NOMO-1 (cell line): ENCODE results near the gene SMPX.
A peak's percentile ranks its signal among the peaks of the same experiment; 100 is the strongest.

Experiments
- DNase-seq, 2 experiments: peaks; one replicate each; lab custom pipeline; 2025; ENCODE audit not compliant: unreplicated experiment in 2 of 2; lab: John Stamatoyannopoulos, UW

SMPX gene

GRCh38 chrX:21717802-21718201 lies 40.1 kb downstream of the SMPX start:
- no peak for DNase-seq

DNA sequence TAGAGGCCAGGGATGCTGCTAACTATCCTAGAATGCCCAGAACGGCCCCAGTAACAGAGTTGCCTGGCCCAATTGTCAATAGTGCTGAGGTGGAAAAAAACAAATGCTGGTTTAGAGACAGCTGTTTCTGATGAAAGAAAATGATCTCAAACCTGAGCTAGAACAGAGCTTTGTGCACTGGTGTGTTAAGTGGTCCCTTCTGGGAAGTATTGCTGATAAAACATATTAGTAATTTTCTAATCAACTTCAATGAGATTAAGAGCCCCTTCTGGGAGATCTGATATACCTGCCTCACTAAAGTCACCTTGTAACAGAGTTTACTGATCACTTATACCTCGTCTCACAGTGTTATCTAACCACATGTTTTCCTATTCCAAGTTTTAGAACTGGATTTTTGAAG lies 42.1 kb downstream of the SMPX start:
- DNase-seq = no peak

GRCh38 chrX:21715337-21715736 lies 42.6 kb downstream of the SMPX start:
- no peak for DNase-seq

DNA sequence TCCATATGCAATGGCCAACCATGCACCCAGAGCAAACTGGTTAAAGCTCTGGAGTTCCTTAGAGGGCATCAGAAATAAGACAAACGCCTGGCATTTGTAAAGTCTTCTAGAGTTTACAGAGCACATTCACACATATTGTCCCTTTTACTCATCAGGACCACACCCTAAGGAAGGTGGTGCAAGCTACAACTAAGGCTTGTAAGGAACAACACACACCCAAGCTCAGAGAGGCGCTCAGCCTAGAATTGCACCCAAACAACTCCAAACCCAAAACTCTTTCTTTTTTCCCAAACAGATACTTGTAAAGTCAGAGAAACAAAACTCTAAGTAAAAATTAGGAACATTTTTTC lies 46.1 kb downstream of the SMPX start:
- DNase-seq = no peak

- peak; percentile 47 to 74 for DNase-seq
Measured at GRCh38 chrX:21711129-21711847, 46.6 kb downstream of the SMPX start.

GRCh38 chrX:21708116-21708515 lies 49.8 kb downstream of the SMPX start:
- DNase-seq = no peak

- no peak for DNase-seq
Measured at GRCh38 chrX:21705225-21705624, 52.7 kb downstream of the SMPX start.

DNA sequence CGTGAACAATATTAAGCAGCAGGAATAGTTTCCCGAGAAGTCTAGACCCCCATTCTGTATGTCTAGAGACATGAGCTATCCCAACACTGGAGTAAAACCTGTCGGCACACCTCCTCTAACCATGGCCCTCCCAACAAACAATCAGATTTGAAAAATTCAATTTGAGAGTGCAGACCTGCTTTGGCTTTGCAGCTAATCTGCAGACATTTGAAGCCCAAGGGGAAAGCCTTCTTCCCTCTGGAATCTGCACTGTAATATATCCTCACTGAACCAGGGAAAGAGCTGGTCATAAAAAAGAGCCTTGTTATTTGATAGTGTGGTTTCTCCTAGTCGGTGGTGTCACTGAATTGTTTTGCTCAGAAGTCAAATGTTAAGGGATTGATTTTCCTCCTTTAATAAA lies 55.2 kb downstream of the SMPX start:
- DNase-seq = no peak

GRCh38 chrX:21700967-21701366 lies 56.9 kb downstream of the SMPX start:
- DNase-seq = no peak

DNA sequence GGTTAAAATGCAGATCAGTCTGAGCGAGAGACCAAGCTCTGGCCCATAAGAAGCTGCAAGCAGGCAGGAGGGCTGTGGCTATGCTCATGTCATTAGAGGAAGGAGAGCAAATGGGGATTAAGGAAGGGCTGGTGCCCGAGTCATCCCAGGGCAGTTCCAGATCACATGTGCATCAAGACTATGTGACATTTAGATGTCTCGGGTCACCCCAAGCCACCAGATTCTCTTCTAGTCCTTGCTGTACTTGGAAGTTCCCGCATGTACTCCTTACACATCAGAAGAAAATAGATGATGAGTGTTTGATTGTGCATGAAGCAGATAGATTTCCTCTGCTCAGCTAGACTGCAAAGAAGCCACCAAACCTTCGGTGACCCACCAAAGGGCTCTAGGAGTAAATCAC lies 57.6 kb downstream of the SMPX start:
- no peak for DNase-seq

GRCh38 chrX:21699136-21699535 lies 58.8 kb downstream of the SMPX start:
- DNase-seq = no peak

- peak; percentile 85 to 93 for DNase-seq
Measured at GRCh38 chrX:21698272-21698671, 59.6 kb downstream of the SMPX start.

- no peak for DNase-seq
Measured at GRCh38 chrX:21691512-21692018, 66.4 kb downstream of the SMPX start.

- peak in 1 of 2 experiments; percentile 40 for DNase-seq
Measured at GRCh38 chrX:21683941-21684340, 74.0 kb downstream of the SMPX start.

GRCh38 chrX:21678048-21678612 lies 79.8 kb downstream of the SMPX start:
- no peak for DNase-seq

GRCh38 chrX:21675931-21676330 lies 82.0 kb downstream of the SMPX start:
- DNase-seq = no peak

- no peak for DNase-seq
Measured at GRCh38 chrX:21674430-21675186, 83.3 kb downstream of the SMPX start.

DNA sequence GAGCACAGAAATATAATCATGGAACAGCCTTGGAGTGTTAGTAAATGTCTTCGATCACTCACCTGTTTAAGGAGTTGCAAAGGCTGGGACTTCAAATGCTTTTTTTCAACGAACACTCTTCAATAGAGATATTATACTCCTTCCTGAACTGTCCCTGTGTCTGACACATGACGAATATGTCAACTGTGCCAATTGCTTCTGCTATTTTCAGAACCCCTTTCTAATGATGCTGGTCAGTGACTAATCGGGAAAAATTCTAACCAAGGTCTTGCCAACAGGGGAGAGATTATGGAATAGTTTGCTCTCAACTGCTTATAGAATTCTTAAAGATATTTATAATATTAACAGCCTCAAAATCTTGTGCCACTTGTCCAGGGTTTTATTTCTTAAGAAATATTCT lies 91.2 kb downstream of the SMPX start:
- DNase-seq = no peak

DNA sequence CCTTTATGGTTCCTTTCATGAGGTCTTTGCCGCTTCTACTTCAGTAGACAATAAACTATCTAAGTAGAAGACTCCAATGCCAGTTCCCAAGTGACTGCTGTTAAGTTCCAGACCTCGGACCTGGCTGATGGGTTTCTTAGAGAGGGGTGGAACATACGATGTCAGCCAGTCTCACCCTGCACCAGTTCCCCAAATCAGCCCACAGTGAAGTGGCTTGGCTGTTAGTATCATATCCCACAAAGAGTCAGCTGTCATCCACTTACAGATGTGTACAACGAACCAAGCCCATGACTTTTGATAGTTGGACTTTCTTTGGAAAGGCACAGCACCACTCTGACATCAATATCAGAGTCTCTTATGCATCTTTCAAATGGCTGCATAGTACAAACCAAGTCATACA lies 91.7 kb downstream of the SMPX start:
- DNase-seq = no peak

DNA sequence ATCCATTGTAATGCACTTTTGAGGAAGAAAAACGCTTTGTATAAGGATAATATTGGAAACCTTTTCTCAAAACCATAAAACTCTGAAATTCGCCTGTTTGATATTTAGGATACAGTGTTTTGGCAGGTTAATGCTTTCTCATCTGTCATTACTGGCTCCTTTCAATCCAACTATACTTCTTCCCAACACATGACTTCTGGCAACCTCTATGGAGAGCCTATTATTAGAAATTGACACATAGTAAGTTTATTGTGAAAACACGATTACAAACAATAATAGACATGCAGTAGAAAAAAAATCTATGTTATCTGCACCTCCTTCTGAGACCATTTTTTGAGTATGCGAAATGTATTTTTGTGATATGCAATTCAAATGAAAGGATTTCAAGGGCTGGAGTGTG lies 95.2 kb downstream of the SMPX start:
- DNase-seq = no peak

DNA sequence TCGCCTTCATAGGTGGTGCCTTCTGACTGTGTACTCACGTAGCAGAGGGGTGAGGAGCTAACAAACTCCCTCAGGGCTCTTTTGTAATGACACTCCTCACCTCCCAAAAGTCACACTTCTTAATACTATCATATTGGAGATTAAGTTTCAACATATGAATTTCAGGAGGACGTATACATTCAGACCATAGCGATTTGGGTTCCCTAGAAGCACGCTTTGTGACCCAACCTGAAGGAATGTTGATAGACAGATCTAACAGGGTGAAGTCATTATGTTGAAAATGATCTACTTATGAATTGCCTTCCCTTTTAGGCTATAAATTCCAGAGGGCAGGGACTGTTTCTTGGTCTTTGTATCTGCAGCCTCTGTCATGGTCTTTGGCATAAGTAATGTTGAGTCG lies 96.6 kb downstream of the SMPX start:
- no peak for DNase-seq

DNA sequence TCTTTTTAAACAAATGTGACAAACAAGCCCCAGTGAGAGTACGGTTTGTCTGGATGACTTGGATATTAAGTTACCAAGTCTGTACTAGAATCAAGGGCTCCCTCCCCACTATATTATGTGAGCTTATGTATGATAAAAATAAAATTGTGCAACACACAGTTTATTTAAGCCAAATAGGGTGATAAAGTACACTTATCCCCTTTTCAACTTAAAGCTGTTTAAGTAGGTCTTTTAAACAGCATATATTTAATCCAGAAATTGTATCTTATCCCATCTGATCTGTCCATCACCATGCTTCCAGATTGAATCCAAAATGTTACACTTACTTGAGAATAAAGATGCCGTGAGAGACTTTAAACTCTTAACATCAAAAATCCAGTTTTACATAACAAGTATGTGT lies 97.8 kb downstream of the SMPX start:
- DNase-seq = no peak
